ENCODE data around the gene NFATC2.
"Not testable (repeated sequence)": the region's sequence is repeated elsewhere in the genome, so short reads cannot be mapped to it uniquely, and the experiment has no call there.

Gene NFATC2

GRCh38 chr20:51540580-51540979 is 1.9 kb downstream of the NFATC2 start:
- Mint-ChIP-seq H3K27ac (peak overlapping the region; percentile 97), H3K4me1 (ENCODE audit: low read depth) (peaks cover 59% of the 10 kb centered on the region), H3K9me3 (no peaks in the 10 kb centered on the region), H3K27me3 (ENCODE audit: low read depth) (peaks cover 17% of the 10 kb centered on the region), H3K36me3 (ENCODE audit: low read depth) (peaks cover 52% of the 10 kb centered on the region), H3K4me3 (peak overlapping the region; percentile 95)
- DNase-seq (ENCODE audit: low spot score): peak; percentile 36

DNA sequence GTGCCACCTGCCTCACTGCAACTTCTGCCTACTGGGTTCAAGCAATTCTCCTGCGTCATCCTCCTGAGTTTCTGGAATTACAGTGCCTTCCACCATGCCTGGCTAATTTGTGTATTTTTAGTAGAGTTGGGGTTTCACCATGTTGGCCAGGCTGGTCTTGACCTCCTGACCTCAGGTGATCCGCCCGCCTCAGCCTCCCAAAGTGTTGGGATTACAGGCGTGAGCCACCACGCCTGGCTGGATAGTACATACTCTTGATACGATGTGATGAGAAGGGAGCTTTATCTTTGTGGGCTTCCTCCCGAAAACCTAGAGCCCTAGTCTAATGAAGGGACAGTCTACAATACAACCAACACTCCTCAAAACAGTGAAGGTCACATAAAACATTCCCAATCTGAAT is 2.4 kb downstream of the NFATC2 start:
- peak overlapping the region; percentile 95 for H3K4me3 Mint-ChIP-seq
- not testable (repeated sequence) for DNase-seq (ENCODE audit: low spot score); H3K9me3 Mint-ChIP-seq
- H3K36me3 Mint-ChIP-seq (ENCODE audit: low read depth): peaks cover 56% of the 10 kb centered on the region
- peak overlapping the region; percentile 97 for H3K27ac Mint-ChIP-seq
- H3K4me1 Mint-ChIP-seq (ENCODE audit: low read depth): peaks cover 64% of the 10 kb centered on the region
- H3K27me3 Mint-ChIP-seq (ENCODE audit: low read depth): peaks cover 12% of the 10 kb centered on the region

- no peak for DNase-seq (ENCODE audit: low spot score)
- peaks cover 83% of the 10 kb centered on the region for H3K4me1 Mint-ChIP-seq (ENCODE audit: low read depth)
- H3K36me3 Mint-ChIP-seq (ENCODE audit: low read depth): peaks cover 72% of the 10 kb centered on the region
- no peaks in the 10 kb centered on the region for H3K9me3 Mint-ChIP-seq
- H3K27ac Mint-ChIP-seq: peak overlapping the region; percentile 74
- H3K27me3 Mint-ChIP-seq (ENCODE audit: low read depth): no peaks in the 10 kb centered on the region
- H3K4me3 Mint-ChIP-seq: peak overlapping the region; percentile 50
Observed at GRCh38 chr20:51536116-51537069, 6.1 kb downstream of the NFATC2 start.

- Mint-ChIP-seq H3K9me3 (no peaks in the 10 kb centered on the region), H3K27me3 (ENCODE audit: low read depth) (no peaks in the 10 kb centered on the region), H3K4me3 (peak overlapping the region; percentile 49), H3K4me1 (ENCODE audit: low read depth) (peaks cover 84% of the 10 kb centered on the region), H3K36me3 (ENCODE audit: low read depth) (peaks cover 71% of the 10 kb centered on the region), H3K27ac (peak overlapping the region; percentile 74)
- DNase-seq (ENCODE audit: low spot score): no peak
Observed at GRCh38 chr20:51535674-51536073, 6.8 kb downstream of the NFATC2 start.

DNA sequence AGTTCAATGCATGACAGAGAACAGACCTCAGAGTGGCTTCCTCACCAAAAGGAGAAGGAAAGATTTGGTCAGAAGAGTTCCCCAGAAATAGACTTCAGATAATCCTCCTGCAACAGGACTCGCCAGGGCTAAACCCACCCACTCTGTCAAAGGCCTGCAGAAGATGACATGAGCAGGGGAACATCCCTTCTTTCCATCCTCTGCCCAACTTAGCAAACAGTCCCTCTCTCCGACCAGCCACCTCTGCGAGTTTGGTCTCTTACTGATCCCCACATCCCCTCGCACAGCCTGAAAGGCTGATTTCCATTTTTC is 7.5 kb downstream of the NFATC2 start:
- peak overlapping the region; percentile 49 for H3K4me3 Mint-ChIP-seq
- DNase-seq (ENCODE audit: low spot score): peak; percentile 53
- peaks cover 69% of the 10 kb centered on the region for H3K36me3 Mint-ChIP-seq (ENCODE audit: low read depth)
- H3K4me1 Mint-ChIP-seq (ENCODE audit: low read depth): peaks cover 84% of the 10 kb centered on the region
- no peaks in the 10 kb centered on the region for H3K9me3 Mint-ChIP-seq
- peak overlapping the region; percentile 65 for H3K27ac Mint-ChIP-seq
- H3K27me3 Mint-ChIP-seq (ENCODE audit: low read depth): no peaks in the 10 kb centered on the region

GRCh38 chr20:51533291-51534172 is 9.0 kb downstream of the NFATC2 start:
- no peaks in the 10 kb centered on the region for H3K27me3 Mint-ChIP-seq (ENCODE audit: low read depth)
- peak overlapping the region; percentile 53 for H3K27ac Mint-ChIP-seq
- no peak overlapping the region for H3K4me3 Mint-ChIP-seq
- peaks cover 86% of the 10 kb centered on the region for H3K4me1 Mint-ChIP-seq (ENCODE audit: low read depth)
- DNase-seq (ENCODE audit: low spot score): no peak
- H3K9me3 Mint-ChIP-seq: no peaks in the 10 kb centered on the region
- H3K36me3 Mint-ChIP-seq (ENCODE audit: low read depth): peaks cover 58% of the 10 kb centered on the region

GRCh38 chr20:51532577-51533191 is 9.8 kb downstream of the NFATC2 start:
- H3K4me1 Mint-ChIP-seq (ENCODE audit: low read depth): peaks cover 83% of the 10 kb centered on the region
- no peaks in the 10 kb centered on the region for H3K27me3 Mint-ChIP-seq (ENCODE audit: low read depth)
- H3K27ac Mint-ChIP-seq: peak overlapping the region; percentile 60
- no peak overlapping the region for H3K4me3 Mint-ChIP-seq
- no peak for DNase-seq (ENCODE audit: low spot score)
- H3K9me3 Mint-ChIP-seq: no peaks in the 10 kb centered on the region
- peaks cover 55% of the 10 kb centered on the region for H3K36me3 Mint-ChIP-seq (ENCODE audit: low read depth)

DNA sequence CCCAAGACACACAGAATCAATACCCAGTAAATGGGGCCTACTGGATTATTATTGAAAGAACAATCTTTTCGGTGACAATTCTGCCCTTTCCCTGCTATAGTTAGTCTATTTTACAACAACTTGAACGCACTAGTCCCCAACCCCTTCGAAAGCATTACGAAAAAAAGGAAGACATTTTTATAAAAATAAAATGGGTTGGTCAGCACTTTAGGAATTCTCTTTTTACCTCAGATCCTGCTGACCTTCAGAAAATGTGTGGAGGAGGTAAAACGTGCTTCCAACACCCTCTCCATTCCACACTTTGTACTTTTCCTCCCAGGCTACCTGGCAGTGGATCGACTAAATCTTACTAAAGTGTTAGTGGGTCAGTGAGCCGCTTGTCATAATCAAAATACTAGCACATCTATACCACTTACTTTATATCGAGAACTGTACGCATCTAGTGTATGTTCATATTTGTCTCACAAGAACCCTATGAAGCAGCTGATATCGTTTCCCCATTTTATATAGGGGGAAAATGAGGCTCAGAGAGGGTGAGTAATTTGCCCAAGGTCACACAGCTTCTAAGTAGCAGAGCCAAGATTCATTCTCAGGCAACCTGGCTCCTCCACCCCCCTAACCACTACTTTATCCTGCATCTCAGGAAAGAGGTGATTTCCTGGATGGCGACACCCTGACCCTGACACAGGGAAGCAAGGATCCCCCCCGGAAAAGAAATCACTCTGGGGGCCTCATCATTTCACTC is 10.6 kb downstream of the NFATC2 start:
- peaks cover 55% of the 10 kb centered on the region for H3K36me3 Mint-ChIP-seq (ENCODE audit: low read depth)
- no peaks in the 10 kb centered on the region for H3K9me3 Mint-ChIP-seq
- no peak for DNase-seq (ENCODE audit: low spot score)
- no peaks in the 10 kb centered on the region for H3K27me3 Mint-ChIP-seq (ENCODE audit: low read depth)
- H3K4me3 Mint-ChIP-seq: peak overlapping the region; percentile 78
- H3K4me1 Mint-ChIP-seq (ENCODE audit: low read depth): peaks cover 84% of the 10 kb centered on the region
- H3K27ac Mint-ChIP-seq: peak overlapping the region; percentile 94

DNA sequence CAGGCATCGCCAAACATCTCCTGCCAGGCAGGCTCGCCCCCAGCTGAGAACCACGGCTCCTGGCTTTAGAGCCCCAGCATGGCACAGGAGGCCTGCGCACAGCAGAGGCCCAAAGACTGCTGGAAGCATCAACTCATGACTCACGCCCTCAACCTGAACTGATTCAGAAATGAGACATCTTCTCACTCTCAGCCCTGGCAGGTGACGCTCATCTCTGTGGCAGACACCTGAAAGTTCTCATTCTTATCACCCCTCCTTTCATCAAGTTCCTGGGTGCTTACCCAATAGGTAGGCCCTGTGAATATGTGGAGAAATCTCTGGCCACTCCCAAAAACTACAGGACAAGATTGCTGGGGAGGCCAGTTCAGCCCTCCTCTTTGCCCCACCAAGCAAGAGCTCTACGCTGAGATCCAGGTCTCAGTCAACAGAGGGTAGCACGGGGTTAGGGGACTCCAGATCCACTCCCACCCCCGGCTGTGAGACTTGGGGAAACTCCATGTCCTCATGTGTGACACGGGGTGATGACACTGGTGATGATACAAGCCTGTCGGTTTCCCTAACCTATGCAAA is 11.3 kb downstream of the NFATC2 start:
- no peaks in the 10 kb centered on the region for H3K9me3 Mint-ChIP-seq
- peak overlapping the region; percentile 94 for H3K27ac Mint-ChIP-seq
- DNase-seq (ENCODE audit: low spot score): peak; percentile 86
- peaks cover 48% of the 10 kb centered on the region for H3K36me3 Mint-ChIP-seq (ENCODE audit: low read depth)
- H3K4me1 Mint-ChIP-seq (ENCODE audit: low read depth): peaks cover 83% of the 10 kb centered on the region
- peak overlapping the region; percentile 78 for H3K4me3 Mint-ChIP-seq
- H3K27me3 Mint-ChIP-seq (ENCODE audit: low read depth): no peaks in the 10 kb centered on the region

DNA sequence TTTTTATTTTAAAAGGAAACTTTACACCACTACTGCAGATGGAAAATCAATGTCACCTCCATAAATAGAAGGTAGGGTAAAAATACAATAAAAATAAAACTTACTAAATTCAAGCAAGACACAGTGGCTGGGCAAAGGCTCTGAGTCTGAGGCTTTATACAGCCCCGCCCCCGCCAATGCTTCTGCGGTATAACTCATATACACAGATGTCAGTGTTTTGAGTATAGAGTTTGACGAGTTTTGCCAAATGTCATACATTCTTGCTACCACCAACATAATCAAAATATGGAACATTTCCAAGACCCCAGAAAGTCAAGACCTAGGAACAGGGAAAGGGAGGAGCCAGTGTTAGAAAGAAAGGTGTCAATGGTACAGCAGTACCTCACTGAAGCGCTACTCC is 12.8 kb downstream of the NFATC2 start:
- DNase-seq (ENCODE audit: low spot score): peak; percentile 77
- Mint-ChIP-seq H3K27ac (peak overlapping the region; percentile 88), H3K4me3 (peak overlapping the region; percentile 61), H3K4me1 (ENCODE audit: low read depth) (peaks cover 82% of the 10 kb centered on the region), H3K36me3 (ENCODE audit: low read depth) (peaks cover 40% of the 10 kb centered on the region), H3K9me3 (no peaks in the 10 kb centered on the region), H3K27me3 (ENCODE audit: low read depth) (no peaks in the 10 kb centered on the region)

- Mint-ChIP-seq H3K4me3 (peak overlapping the region; percentile 57), H3K4me1 (ENCODE audit: low read depth) (peaks cover 82% of the 10 kb centered on the region), H3K9me3 (no peaks in the 10 kb centered on the region), H3K27me3 (ENCODE audit: low read depth) (no peaks in the 10 kb centered on the region), H3K36me3 (ENCODE audit: low read depth) (peaks cover 42% of the 10 kb centered on the region), H3K27ac (peak overlapping the region; percentile 88)
- peak; percentile 47 for DNase-seq (ENCODE audit: low spot score)
Observed at GRCh38 chr20:51529081-51529681, 13.3 kb downstream of the NFATC2 start.

- H3K27me3 Mint-ChIP-seq (ENCODE audit: low read depth): no peaks in the 10 kb centered on the region
- peaks cover 76% of the 10 kb centered on the region for H3K4me1 Mint-ChIP-seq (ENCODE audit: low read depth)
- no peaks in the 10 kb centered on the region for H3K9me3 Mint-ChIP-seq
- peaks cover 42% of the 10 kb centered on the region for H3K36me3 Mint-ChIP-seq (ENCODE audit: low read depth)
- peak overlapping the region; percentile 57 for H3K4me3 Mint-ChIP-seq
- peak; percentile 74 for DNase-seq (ENCODE audit: low spot score)
- H3K27ac Mint-ChIP-seq: peak overlapping the region; percentile 88
Observed at GRCh38 chr20:51528263-51529027, 14.1 kb downstream of the NFATC2 start.
